A549 (cell line): ENCODE results near the gene SNAPC2. TPM values are rescaled to one million over a fixed set of nuclear protein-coding genes. Genes with fewer than 3 reads are reported as not detected.
"Not testable (repeated sequence)": the region's sequence is repeated elsewhere in the genome, so short reads cannot be mapped to it uniquely, and the experiment has no call there.

Source experiments
- ATAC-seq, 2 experiments: fragments of 200-7000 bp in 1 of 2; fragments of >200 bp in 1 of 2; cut with Nextera tagmentation in 1 of 2; cut with Tn5 transposase in 1 of 2; 3 replicates each; pipeline versions ENCODE4 v1.8.0 to v1.9.1; 2018 to 2020; ENCODE audit warnings: mild to moderate bottlenecking in 1 of 2, moderate library complexity in 1 of 2
- CTCF ChIA-PET: fragments of 300-600 bp; sonication (Branson Sonifier 250); formaldehyde crosslinking; extraction: SDS; loops from one replicate; lab custom pipeline; 2021; ENCODE audit warnings: antibody characterized with exemption, inconsistent platforms; lab: Yijun Ruan, JAX
- POLR2A ChIA-PET: fragments of 350-600 bp; formaldehyde crosslinking; extraction: SDS; loops from one replicate; lab custom pipeline; 2021; ENCODE audit warnings: antibody characterized with exemption, inconsistent platforms; lab: Yijun Ruan, JAX
- DNase-seq, 2 experiments: peaks; one replicate each; pipeline versions ENCODE4 v3.0.0 to v3.0.0-alpha.2; 2011 to 2016; ENCODE audit warnings: low read depth in 1 of 2, low spot score in 1 of 2
- FAIRE-seq: peaks from 2 replicates; lab custom pipeline; 2011; peaks lifted over from hg19 to GRCh38; lab: Jason Lieb, UNC
- H3K27ac ChIP-seq, 2 experiments: fragments of >200 bp; sonication (Bioruptor Twin); formaldehyde crosslinking; 3 replicates each; pipeline ENCODE4 v1.5.1; 2016 to 2017
- H3K4me1 ChIP-seq: fragments of >200 bp; sonication (Bioruptor Twin); formaldehyde crosslinking; 3 replicates; pipeline ENCODE4 v1.6.1; 2016
- H3K4me2 ChIP-seq: fragments of >200 bp; sonication (Bioruptor Twin); formaldehyde crosslinking; 3 replicates; pipeline ENCODE4 v1.6.1; 2016
- H3K4me3 ChIP-seq: fragments of >200 bp; sonication (Bioruptor Twin); formaldehyde crosslinking; 3 replicates; pipeline ENCODE4 v1.5.1; 2016
- H3K9me3 ChIP-seq: fragments of >200 bp; sonication (Bioruptor Twin); formaldehyde crosslinking; 3 replicates; pipeline ENCODE4 v1.6.1; 2016
- ATOH8 ChIP-seq: fragments of 250-450 bp; sonication (Bioruptor Pico); IDR thresholded peaks from 2 replicates; pipeline ENCODE4 v1.5.0; 2020; ENCODE audit warnings: low read depth, mild to moderate bottlenecking, moderate library complexity
- CBX8 ChIP-seq: fragments of 200-600 bp; sonication (generic); IDR thresholded peaks from 2 replicates; pipeline ENCODE4 v1.6.1; 2016
- EHMT2 ChIP-seq: fragments of 200-600 bp; sonication (generic); IDR thresholded peaks from 2 replicates; pipeline ENCODE4 v1.6.1; 2016; ENCODE audit warnings: antibody characterized with exemption, low read depth, mild to moderate bottlenecking, moderate library complexity
- HEYL ChIP-seq: fragments of 250-450 bp; sonication (Bioruptor Pico); IDR thresholded peaks from 2 replicates; pipeline ENCODE4 v1.8.0; 2021; ENCODE audit warnings: mild to moderate bottlenecking, moderate library complexity
- HMGXB4 ChIP-seq: fragments of 250-450 bp; sonication (Bioruptor Pico); IDR thresholded peaks from 2 replicates; pipeline ENCODE4 v1.5.0; 2021; ENCODE audit warnings: mild to moderate bottlenecking, moderate library complexity, borderline replicate concordance
- HOXA7 ChIP-seq: fragments of 250-450 bp; sonication (Bioruptor Pico); IDR thresholded peaks from 2 replicates; pipeline ENCODE4 v1.5.0; 2020; ENCODE audit warnings: mild to moderate bottlenecking, moderate library complexity
- MAFK ChIP-seq: fragments of 450-650 bp; IDR thresholded peaks from 2 replicates; pipeline ENCODE4 v1.6.1; 2014; ENCODE audit not compliant: partially characterized antibody
- MYC ChIP-seq: IDR thresholded peaks from 2 replicates; pipeline ENCODE4 v1.6.1; 2012; ENCODE audit warnings: mild to moderate bottlenecking, inconsistent platforms, low read length, improper control_type of control experiment, borderline replicate concordance
- NPAS2 ChIP-seq: fragments of 250-450 bp; sonication (Bioruptor Pico); IDR thresholded peaks from 2 replicates; pipeline ENCODE4 v1.8.0; 2022; ENCODE audit warnings: mild to moderate bottlenecking, moderate library complexity, borderline replicate concordance
- NR3C1 ChIP-seq: fragments of >200 bp; sonication (Bioruptor Twin); formaldehyde crosslinking; IDR thresholded peaks from 3 replicates; pipeline ENCODE4 v1.6.1; 2017
- POLR2A ChIP-seq: IDR thresholded peaks from 2 replicates; pipeline ENCODE4 v1.6.1; 2012; ENCODE audit warnings: mild to moderate bottlenecking, low read length
- RFX5 ChIP-seq: fragments of 450-650 bp; IDR thresholded peaks from 2 replicates; pipeline ENCODE4 v1.7.1; 2014; ENCODE audit warnings: antibody characterized with exemption, mild to moderate bottlenecking, moderate library complexity
- TFCP2L1 ChIP-seq: fragments of 250-450 bp; sonication (Bioruptor Pico); IDR thresholded peaks from 2 replicates; pipeline ENCODE4 v1.5.0; 2021; ENCODE audit warnings: mild to moderate bottlenecking
- whole genome bisulfite sequencing: methylation state at CpG from one replicate; pipeline ENCODE4 v1.1.6; 2017; ENCODE audit errors: missing lambda C conversion rate; 5-methylcytosine and 5-hydroxymethylcytosine counted together
- polyA plus RNA-seq, 4 experiments: library from polyadenylated mRNA; depleted of rRNA in 3 of 4; stranded (reverse); fragments of >200 nt; fragmentation: RNase III in 1 of 4; extraction: RNeasy Plus Mini Kit Qiagen cat#74134 plus additional on column Dnase treatment in 1 of 4; gene quantifications; 2 replicates in 3 of 4; 3 replicates in 1 of 4; pipeline ENCODE4 v1.2.3, GENCODE V29; 2011 to 2017
- TF ChIP-seq, protein P1 (sequence below): fragments of >200 bp; sonication (Bioruptor Twin); formaldehyde crosslinking; IDR thresholded peaks from 2 replicates; pipeline ENCODE4 v1.6.1; 2016

The SNAPC2 gene
- polyA plus RNA-seq, 2 of the 4 experiments (the other 2 are of a cell fraction): 9.2 to 13.8 TPM

DNA sequence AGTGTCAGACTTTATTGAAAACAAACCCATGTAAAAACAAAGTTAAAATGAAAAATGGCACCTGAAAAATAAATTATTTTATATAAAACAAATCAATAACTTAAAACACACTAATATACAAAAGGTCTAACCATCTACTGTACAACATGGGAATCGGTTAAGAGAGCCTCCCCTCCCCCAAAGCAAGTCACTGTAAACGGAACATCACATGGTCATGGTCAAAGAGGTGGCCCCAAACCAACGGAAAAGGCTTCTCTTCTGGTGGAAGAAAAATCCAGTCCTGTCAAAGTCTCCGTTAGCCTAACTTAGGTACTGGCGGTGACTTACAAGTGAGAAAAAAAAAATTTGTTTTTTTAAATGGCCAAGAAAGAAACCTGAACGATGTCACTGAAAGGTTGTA, 39.1 kb downstream of the SNAPC2 start:
- no peaks in the 10 kb centered on the region for H3K9me3 ChIP-seq
- CTCF ChIA-PET: interaction anchor here (1.0 to 3.4 kb wide), 3 partner anchors 11 to 15 kb away, joined by 3 to 20 read pairs (median 6); partner anchors contain the start of gene TIMM44
- H3K4me2 ChIP-seq: no peak overlapping the region
- TF ChIP-seq POLR2A: no peak
- TF ChIP-seq, all 56 proteins: peak for 0
- POLR2A ChIA-PET: interaction anchor here (0.6 kb wide), 1 partner anchor 12 kb away, joined by 4 read pairs; no protein-coding TSS in a partner anchor
- 88% methylated on average over 6 of the region's 6 CpGs for WGBS
- Histone ChIP-seq H3K27ac (no peak overlapping the region), H3K4me3 (no peak overlapping the region), H3K4me1 (peaks cover 12% of the 10 kb centered on the region; the same call in 2 of the 3 replicates)
- ATAC-seq: no peak
- no peak for DNase-seq
- no peak for FAIRE-seq

DNA sequence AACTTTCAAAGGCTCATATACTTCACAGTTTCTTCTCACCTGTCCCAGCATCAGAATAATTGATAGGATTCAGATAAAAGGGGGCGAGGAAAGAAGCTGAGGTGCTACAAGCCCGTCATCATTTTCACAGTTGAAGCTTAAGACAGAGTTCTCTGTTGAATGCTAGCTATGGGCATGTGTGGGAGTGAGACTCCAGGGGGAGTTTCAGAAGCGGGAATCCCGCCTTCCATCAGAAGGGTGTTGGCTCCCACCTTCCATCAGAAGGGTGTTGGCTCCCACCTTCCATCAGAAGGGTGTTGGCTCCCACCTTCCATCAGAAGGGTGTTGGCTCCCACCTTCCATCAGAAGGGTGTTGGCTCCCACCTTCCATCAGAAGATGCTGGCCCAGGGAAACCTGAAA, 40.9 kb downstream of the SNAPC2 start:
- H3K9me3 ChIP-seq, ATAC-seq, FAIRE-seq, H3K4me3 ChIP-seq, H3K4me2 ChIP-seq, POLR2A ChIA-PET, DNase-seq, H3K27ac ChIP-seq: not testable (repeated sequence)
- 85% methylated on average over 4 of the region's 4 CpGs for WGBS
- H3K4me1 ChIP-seq: peaks cover 12% of the 10 kb centered on the region; the same call in 2 of the 3 replicates
- CTCF ChIA-PET: interaction anchor here (1.0 to 3.4 kb wide), 3 partner anchors 10 to 41 kb away, joined by 3 to 20 read pairs (median 6); partner anchors contain the start of gene TIMM44

GRCh38 chr19:7961920-7962626, 41.9 kb downstream of the SNAPC2 start:
- no peak for FAIRE-seq
- no peaks in the 10 kb centered on the region for H3K9me3 ChIP-seq
- H3K4me3 ChIP-seq: no peak overlapping the region
- ATAC-seq: no peak
- ChIA-PET CTCF (no interaction called here), POLR2A (no interaction called here)
- DNase-seq: no peak
- H3K27ac ChIP-seq: no peak overlapping the region
- H3K4me2 ChIP-seq: no peak overlapping the region
- peaks cover 12% of the 10 kb centered on the region; the same call in 2 of the 3 replicates for H3K4me1 ChIP-seq
- TF ChIP-seq CBX8 (no peak), ATOH8 (CRISPR knock-in tag) (no peak), RFX5 (no peak), MYC (no peak), EHMT2 (no peak), TFCP2L1 (CRISPR knock-in tag) (no peak)
- 73% methylated on average over 13 of the region's 13 CpGs for WGBS

DNA sequence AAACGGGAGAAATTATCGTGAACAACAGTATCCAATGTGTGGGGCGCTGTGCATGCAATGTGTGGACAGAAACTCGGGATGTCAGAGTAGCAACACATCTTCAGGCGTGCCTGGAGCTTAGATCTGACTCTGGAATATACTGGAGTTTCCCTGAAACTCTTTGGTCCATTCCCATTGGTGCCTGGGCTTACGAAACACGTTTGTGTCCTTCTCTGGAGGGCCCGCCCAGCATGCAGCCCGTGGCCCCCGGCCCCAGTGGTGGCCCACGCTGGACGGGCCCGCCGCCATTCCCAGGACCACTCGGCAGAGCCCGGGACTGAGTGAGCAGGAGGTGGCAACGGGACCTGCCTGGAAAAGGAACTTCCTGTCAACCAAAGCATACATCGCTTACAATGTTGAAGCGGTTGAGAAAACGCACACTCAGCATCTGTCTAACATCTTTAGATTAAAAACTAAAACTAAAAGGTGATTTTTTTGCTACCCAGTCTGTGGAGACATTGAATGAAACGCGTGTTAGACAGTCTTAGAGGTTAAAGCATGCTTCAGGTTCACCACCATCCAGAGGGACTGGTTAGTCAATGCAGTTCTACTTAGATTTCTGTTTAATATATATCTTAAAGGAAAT, 42.6 kb downstream of the SNAPC2 start:
- Histone ChIP-seq H3K9me3 (no peaks in the 10 kb centered on the region), H3K4me1 (peaks cover 12% of the 10 kb centered on the region; the same call in 2 of the 3 replicates), H3K4me2 (no peak overlapping the region), H3K4me3 (no peak overlapping the region), H3K27ac (no peak overlapping the region)
- DNase-seq (no peak), FAIRE-seq (no peak), ATAC-seq (no peak)
- TF ChIP-seq MAFK (peak; percentile 91), NR3C1 (no peak), NPAS2 (CRISPR knock-in tag) (no peak)
- TF ChIP-seq, protein P1, sequence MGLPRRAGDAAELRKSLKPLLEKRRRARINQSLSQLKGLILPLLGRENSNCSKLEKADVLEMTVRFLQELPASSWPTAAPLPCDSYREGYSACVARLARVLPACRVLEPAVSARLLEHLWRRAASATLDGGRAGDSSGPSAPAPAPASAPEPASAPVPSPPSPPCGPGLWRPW: no peak
- 88% methylated on average over 19 of the region's 22 CpGs for WGBS
- CTCF ChIA-PET: no interaction called here
- POLR2A ChIA-PET: no interaction called here

DNA sequence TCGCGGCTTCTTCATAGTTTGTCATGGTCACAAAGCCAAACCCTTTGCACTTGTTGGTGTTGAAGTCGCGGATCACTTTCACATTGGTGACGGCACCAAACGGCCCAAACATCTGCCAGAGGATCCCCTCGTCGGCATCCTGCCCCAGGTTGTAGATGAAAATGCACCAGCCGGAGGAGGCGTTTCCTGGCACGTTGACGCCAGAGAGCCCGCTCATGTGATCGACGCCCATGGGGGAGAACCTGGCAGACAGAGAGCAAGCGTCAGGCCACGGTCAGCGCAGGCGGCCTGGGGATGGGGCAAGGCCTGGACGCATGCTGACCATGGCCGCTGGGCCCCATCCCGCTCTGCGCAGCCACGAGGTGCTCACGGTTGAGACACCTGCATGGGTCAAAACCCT, 43.4 kb downstream of the SNAPC2 start:
- Histone ChIP-seq H3K4me1 (peaks cover 12% of the 10 kb centered on the region; the same call in 2 of the 3 replicates), H3K4me3 (no peak overlapping the region), H3K4me2 (no peak overlapping the region), H3K9me3 (no peaks in the 10 kb centered on the region), H3K27ac (no peak overlapping the region)
- DNase-seq (no peak), FAIRE-seq (no peak), ATAC-seq (no peak)
- TF ChIP-seq HMGXB4 (CRISPR knock-in tag) (no peak), HOXA7 (CRISPR knock-in tag) (no peak), HEYL (CRISPR knock-in tag) (no peak)
- ChIA-PET POLR2A (no interaction called here), CTCF (no interaction called here)
- WGBS: 93% methylated on average over 21 of the region's 25 CpGs
